Anterior cingulate cortex (tissue), 58 donors: ENCODE results near the gene SLC13A1.

Experiments used
- DNase-seq, 58 donors: peaks; one replicate each; lab custom pipeline; 2025; lab: John Stamatoyannopoulos, UW

SLC13A1 gene

DNA sequence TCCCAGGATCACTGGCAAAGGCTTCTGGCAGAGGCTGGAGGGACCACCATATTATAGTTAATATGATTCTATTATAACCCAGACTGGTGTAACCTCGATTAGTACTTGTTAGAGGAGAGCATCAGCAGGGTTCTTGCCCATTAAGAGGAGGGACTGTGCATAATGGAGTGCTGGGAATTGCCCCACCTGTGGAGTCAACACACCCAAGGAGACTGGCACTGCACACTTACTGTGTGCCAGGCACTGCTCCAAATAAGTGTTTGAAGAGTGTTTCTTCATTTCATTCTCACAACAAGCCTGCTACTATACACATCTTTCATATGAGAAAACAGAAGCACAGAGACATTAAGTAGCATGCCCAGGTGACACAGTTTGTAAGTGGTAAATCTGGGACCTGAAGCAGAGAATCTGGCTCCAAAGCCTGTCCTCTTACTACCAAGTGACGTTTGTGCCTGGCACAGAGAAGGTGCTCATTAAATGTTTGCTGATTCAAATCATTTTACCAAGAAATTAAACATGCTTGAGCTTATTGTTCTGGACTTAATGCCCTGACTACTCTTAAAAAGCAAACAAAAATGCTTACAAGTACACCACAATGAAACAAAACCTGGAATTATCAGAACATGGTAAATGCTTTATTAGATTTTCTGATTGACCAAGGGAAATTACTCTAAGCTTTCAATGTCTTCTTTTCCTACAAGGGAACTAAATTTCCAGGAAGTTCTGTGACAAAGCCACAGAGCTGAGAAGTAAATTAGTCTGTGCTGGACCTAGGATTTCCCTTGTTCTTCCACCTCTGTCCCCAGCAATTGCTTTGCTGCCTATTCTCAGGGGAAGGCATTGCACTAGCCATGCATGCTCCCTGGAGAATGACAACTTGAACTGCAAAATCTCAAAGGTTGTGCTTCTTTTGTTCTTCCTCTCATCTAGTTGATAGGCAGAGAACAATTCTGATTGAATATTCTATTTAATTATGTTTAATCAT is 809 bp downstream of the SLC13A1 start:
- no peak for DNase-seq

DNA sequence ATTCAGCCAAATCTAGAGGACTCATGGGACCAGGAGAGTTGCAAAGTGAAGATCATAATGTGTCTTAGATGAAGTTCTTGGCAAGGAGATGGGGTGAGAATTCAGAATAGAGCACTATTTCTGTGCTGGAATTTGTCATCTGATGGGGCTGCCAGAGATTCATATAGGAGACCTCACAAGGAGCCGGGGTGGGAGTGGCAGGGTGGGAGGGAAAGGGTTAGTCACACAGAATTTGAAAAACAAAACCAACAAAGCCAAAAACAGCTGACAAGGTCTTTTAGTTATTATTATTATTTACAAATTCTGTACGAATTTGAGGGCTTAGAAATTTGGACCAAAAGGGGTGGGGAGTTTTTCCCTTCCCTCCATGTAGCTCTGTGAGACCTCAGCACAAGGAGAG is 1.7 kb downstream of the SLC13A1 start:
- DNase-seq, result no peak

DNA sequence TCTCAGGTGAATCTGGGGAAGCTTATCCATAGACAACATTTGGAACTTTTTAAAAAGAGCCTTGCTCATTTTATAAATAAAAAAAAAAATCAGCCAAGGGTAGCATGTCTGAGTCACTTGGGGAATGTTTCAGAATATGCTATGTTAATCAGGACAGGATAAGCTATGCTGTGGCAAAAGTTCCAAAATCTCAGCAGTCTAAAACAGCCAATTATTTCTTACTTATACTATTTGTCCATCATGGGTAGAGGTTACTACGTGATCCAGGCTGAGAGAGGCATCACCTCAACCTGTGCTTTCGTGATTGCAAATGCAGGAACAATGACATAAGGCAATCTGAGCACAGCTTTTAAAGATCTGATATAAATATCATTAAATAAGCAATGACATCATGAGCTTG is 6.5 kb downstream of the SLC13A1 start:
- DNase-seq, result no peak

DNA sequence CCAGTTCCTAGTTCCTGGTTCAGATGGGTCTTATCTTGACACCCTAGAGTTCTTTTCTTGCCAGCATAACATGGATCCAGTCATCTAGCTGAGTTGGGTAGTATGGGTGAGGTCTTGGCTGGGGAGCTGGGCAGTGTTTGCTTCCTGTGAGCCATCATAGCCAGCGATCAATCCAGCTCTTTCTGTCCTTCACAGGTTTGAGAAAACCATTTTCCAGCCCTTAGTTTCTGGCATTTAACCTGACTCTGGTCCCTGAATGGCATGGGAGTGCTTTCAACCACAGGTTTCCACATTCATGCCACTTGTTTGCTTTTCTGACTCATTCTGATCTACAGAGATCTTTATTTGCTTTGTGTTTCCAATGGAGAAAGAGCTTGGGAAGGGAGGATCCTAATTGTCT is 8.6 kb downstream of the SLC13A1 start:
- DNase-seq, result no peak

DNA sequence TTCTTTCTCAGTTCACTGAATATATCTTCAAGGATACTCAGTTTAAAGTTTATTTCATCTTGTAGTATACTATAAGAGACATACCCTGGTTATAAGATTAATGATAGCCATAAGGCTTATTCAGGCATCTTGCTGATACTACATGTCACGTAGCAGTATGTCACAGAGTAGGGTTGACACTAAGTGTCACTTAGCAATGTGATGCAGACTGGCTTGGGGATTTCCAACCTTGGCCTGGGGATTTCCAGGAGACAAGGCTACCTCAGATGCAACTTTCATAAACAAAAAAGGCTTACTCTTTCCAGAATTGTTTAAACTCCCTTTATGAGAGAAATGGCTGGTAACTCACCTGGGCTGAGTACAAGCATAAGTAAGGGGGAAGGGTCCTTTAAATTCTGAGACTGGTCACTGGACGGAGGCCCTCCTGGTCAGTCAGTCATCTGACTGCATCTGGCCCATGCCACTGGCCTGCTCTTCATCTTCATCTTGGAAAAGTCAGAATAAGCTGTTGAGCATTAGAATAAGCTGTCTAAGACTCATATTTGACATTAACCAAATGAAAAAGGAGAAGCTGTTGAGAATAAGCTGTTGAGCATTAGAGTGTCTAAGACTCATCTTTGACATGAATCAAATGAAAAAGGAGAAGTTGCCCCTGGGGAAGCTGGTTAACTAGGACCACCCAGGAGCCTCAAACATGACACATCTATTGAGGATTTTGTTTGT is 9.5 kb downstream of the SLC13A1 start:
- DNase-seq, result no peak

DNA sequence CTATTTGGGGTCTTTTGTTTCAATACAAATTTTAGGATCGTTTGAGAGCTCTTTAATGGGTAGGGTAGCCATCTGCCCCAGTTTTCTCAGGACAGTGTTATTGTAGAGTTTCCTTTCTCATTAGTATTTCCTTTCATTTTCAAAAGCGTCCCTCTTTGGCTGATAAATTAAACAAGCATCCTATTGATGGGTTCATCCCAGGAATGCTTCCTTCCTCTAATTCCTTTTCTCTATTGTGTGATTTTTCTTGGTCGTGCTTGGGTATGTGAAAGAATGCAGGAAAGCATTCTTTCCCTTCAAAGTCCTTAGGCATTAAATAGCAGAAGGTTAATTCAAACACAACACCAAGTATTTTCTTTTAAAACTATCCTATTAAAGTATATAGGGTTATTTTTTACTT is 14.0 kb downstream of the SLC13A1 start:
- no peak for DNase-seq

DNA sequence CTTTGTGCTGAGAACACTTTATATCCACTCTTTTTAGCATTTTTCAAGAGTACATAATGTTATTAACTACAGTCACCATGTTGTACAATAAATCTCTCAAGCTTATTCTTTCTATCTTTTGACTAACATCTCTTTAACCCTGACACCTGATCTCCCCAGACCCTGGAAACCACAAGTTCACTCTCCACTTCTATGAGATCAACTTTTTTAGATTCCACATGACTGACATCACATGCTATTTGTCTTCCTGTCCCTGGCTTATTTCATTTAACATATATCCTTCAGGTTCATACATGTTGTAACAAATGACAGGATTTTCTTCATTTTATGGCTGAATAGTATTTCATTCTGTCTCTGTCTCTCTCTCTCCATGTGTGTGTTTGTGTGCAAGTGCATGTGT is 15.5 kb downstream of the SLC13A1 start:
- DNase-seq, result no peak

DNA sequence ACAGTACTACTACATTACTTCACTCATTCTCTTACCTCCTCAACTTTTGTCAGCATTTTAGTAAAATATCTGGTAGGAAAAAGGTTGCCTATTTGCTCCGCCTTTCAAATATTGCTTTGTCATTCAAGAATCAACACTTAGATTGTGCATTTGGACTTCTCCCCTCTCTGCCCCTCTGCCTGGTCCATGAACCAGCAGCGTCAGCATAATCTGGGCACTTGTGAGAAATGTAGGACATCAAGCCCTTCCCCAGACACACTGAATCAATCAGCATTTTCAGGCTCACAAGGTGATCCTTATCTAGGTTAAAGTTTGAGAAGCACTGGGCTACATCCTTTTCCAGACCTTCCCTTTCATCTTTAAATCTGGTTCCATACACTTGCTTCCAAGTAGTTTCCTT is 16.3 kb downstream of the SLC13A1 start:
- DNase-seq, result no peak

DNA sequence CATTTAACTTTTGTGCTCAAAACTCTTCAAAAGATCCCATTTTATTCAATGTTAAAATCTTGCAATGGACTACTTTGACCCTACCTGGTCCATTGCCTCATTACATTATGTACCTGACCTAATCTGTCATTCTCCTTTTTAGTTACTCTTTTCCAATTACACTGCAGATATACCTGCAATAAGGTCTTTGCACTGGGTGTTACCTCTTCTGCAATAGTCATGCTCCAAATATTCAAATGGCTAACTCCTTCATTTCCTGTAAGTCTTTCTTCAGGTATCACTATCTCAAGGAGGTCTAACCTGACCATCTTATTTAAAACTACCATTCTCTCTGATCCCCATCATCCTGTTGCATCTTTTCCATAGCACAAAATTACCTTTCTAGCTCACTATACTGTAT is 22.3 kb downstream of the SLC13A1 start:
- DNase-seq, result no peak

DNA sequence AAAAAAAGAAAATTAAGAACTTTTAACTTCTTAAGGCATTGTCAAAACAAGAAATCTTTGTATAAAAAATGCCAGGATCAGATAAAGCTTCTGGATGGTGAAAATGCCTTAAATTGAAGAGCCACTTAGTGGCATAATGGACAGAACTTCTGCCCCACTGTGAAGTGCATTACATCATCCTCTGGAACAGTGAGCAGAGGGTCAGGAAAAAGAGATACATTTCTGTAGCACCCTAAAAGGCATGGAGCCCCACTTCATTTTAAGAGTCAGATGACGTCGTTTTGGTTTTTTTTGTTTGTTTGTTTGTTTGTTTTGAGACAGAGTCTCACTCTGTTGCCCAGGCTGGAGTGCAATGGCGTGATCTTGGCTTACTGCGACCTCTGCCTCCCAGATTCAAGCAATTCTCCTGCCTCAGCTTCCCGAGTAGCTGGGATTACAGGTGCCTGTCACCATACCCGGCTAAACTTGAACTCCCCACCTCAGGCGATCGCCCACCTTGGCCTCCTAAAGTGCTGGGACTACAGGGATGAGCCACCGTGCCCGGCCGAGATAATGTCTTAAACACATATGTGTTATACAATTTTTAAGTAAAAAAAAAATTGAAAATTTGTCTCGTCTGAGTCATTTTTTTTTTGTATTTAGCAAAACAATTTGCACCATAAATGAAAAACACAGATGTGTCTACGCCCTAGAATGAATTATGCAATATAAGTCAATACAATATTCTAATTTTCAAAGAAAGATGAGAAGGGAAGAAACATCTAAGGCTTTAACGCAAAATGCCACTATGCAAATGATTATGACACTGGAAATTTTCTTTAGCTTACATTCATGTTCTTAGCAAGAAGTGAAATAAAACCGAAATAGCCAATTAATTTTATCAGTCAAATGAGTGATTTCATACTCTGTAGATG is 29.2 kb downstream of the SLC13A1 start:
- no peak for DNase-seq

DNA sequence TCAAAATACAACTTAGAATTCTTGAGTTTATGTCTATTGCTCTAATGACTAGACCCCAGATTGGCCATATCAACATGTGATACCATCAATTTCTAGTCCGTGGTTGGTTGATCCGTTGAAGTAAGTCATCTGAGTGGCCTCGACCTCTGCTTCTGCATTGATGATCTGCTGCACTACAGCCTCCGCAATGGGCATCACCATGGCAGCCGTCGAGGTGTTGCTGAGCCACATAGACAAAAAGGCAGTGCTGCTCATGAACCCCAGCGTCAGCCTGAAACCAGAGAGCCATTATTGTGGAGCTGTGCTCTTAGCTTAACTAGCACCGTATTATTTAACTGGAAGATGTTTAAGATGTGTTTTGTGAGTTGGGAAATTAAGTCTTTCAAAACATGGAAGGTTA is 30.7 kb downstream of the SLC13A1 start:
- no peak for DNase-seq

DNA sequence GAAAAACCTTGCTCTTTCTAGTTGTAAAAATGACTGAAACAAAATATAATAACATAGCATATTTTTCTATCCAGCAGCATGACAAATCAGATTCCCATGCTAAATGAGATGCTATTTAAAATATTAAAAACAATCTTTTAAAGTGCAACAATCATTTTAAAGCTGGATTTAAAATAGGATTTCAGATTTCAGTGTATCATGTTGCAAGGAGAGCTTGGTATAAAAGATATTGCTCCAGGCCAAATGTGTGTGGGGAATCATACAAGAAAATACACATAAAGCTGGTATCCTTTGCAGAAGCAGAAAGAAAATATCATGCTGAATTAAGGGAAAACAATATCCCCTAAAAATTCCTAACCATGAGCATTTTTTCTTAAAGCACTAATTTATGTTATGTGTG is 42.2 kb downstream of the SLC13A1 start:
- DNase-seq, result no peak

DNA sequence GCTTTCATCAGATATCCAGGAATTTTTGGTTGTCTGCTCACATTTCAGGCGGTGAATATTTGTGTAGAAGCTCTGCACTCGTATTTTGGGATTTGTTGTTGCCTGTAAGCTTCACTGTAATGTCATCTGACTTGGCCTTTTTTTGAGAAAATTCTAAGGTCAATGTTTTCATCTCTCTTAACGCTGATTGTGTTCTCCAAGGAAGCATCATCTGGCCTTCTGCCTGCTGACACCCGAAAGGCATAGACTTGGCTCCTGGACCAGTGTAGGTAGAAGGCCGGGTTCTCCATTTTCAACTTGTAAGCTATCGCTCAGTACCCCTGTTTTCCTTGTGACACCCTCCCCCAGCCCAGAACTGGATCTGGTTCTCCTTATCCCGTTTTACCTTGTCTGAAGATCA is 44.2 kb downstream of the SLC13A1 start:
- DNase-seq, result no peak

DNA sequence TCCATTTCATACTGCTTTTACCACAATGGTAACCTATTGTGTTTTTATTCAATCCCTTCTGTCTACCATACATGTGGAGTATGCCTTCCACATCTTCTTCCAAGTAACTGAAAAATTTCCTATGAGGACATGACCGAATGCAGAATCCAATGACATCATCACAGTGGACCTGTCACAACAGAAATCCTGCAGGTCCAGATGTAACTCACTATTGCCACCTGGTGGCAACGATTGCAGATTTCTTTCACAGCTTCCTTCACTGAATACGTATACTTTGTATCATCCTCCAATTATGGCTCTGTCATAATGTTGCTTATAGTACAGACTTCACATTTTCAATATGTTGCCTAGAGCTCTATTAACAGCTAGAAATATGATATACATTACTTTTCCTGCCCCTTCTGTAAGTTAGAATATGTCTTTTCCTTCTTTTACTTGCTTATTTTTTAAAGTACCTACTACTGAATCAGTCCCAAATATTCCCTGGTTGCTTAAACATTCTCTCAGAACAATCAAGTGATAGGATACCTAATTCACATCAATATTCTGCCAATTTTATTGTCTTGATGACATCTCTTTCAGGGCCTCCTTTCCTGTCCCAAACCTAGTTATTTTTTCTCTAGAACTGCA is 45.4 kb downstream of the SLC13A1 start:
- peak in 53 of 58 donors; percentile 1 to 79 (median 37) for DNase-seq

DNA sequence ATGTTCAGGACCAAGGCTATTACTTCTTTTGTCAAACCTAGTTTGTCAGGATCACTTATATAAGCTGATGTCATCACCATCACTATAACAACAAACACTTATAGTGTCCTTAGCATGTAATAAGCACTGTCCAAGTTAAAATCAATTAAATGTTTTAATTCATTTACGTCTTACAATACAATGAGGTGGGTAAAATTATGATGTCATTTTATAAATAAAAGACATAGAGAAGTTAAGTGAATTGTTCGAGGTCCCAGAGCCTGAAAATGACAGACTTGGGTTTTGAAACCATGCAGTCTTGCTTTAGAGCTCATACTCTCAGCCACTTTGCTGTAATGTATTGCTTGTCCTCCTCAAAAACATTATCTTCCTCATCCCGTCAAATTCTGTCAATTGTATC is 48.3 kb downstream of the SLC13A1 start:
- no peak for DNase-seq

DNA sequence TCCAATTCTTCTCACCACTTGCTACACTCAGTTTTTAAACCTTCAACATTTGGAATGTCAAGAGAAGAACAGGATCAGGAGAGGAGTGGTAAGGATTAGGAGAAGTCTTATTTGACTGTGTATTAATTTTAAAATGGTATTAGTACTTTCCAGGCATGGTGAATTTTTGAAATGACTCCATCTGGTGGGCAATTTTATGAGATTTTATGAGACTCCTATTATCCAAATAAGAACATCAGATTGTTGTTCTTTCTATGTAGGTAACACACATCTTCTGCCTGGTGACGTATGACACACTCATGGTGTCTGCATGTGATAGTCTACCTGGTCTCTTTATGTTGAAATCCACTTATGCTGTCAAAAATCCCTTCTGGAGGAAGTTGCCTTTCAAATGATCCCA is 51.0 kb downstream of the SLC13A1 start:
- no peak for DNase-seq

DNA sequence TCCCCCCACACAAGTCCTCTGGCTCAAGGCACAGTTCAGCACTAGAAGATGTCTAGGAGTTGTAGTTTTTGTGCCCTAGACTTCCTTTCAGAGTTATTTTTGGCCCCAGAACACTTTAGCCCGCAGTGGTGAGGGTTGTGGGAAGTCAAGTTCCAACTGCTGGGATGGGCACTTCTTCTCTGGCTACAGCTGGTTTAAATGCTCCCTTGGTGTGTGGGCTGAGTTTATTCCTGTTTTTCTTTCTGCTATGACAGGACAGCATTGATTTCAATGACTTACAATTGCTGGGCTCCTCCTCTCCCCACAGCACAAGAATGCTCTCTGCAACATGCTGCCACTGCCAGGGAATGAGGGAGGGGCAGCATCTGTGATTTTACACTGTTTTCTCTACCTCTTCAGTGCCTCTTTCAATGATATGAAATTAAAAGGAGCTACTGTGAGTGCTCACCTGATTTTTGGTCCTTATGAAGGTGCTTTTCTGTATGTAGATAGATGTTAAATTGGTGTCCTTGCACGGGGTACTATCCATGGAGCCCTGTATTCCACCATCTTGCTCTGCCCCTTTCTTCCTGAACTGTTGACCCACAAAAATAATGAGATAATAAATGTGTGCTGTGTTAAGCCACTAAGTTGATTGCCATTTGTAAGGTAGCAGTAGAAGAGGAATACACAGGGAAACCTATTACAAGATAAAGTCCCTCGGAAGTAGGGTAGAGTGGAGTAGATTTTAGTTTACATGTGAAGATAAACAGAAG is 56.3 kb downstream of the SLC13A1 start:
- DNase-seq, result no peak

DNA sequence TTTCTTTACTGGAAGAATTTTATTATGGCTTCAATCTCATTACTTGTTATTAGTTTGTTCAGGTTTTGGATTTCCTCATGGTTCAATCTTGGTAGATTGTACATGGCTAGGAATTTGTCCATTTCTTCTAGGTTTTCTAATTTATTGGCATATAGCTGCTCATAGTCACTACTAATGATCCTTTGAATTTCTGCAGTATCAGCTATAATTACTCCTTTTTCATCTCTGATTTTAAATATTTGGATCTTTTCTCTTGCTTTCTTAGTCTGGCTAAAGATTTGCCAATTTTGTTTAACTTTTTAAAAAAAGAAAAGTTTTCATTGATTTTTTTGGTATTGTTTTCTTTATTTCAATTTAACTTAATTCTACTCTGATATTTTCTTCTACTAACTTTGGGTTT is 59.2 kb downstream of the SLC13A1 start:
- DNase-seq, result no peak

DNA sequence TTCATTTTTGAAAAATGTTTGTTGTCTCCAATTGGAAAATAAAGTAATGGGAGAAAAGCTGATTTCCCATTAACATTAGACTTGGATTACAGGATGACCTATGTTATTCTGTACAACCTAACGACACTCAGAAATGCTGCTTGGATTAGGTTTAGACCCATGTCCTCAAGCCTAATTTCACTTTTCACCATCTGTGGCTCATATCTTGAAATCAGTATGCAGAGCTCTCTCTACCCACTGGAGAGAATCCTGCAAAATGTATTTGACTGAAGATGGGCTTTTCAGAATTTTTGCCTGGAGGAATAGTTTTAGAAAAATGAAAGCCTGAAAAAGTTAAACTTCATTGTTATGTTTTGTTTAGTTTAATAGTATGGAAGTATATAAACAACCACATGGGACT is 63.8 kb downstream of the SLC13A1 start:
- no peak for DNase-seq

DNA sequence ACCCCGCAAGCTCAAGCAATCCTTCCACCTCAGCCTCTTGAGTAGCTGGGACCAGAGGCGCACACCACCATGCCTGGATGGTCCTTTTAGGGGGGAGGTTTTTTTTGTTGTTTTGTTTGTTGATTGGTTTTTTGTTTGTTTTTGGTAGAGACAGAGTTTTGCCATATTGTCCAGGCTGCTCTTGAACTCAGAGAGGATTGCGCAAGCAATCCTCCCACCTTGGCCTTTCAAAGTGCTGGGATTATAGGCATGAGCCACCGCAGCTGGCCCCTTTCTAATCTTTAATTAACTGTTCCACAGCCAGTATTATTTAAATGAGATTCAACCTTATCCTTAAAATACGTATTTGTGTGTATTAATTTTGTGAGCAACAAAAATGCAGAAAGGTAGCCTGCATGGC is 65.8 kb downstream of the SLC13A1 start:
- DNase-seq, result no peak
